Stimulated activated CD4-positive, alpha-beta T cell treated with anti-CD3 and anti-CD28 coated beads, Interleukin-2, amount 100 ng/mL, for 48 hours (primary cell): ENCODE measurements around the gene KANSL3.
A peak's percentile ranks its signal among the peaks of the same experiment; 100 is the strongest.

Experiments used
- DNase-seq, 2 donors: peaks; one replicate each; pipeline ENCODE4 v3.0.0-alpha.2; 2020

KANSL3 gene

GRCh38 chr2:96651793-96652192 is 13.7 kb upstream of the KANSL3 start:
- DNase-seq = no peak

DNA sequence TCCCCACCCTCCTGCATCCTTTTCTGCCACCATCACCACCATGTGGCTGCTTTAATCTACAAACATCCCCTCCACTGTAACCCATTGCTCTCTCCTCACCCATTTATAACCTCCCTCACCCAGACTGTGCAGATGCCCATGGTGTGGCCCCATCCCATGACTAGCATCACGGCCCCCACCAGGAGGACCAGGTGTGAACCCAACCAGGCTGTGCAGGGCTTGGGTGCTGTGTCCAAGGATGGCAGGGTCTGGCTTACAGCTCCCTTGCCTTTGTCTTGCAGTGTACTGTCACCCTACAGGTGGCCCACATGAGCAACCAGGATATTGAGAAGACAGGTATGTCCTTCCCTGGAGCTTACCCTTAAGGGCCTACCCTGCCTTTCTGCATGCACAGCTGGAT is 11.2 kb upstream of the KANSL3 start:
- DNase-seq = no peak

DNA sequence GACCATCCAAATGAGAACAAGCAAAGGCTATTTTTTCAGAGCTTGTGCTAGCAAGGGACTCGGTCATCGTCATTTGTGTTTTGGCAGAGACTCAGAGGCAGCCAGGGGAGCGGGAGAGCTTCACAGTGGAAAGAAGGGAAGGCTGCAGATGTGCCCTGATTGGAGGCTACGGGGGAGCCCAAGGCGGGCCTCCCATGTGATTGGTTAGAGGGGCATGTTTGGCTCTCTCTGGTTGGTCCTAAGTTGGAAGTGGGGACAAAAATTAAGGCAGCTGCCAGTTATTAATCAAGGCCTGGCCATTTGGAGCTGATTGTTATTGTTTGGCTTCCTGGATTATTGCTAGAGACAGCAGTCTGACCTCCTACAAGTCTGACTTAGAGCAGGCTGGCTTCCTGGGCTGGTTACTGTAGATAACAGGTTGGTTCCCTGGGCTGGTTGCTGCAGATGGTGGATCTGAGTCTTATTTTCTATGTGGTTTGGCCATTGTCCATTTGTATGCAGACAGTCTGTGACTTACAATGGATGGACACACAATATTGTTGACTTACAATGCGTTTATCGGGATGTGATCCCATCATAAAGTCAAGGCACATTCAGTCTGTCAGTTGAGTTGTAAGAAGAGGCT is 10.3 kb upstream of the KANSL3 start:
- DNase-seq = no peak

- DNase-seq = no peak
These were observed 9.6 kb upstream of the KANSL3 start for GRCh38 chr2:96647681-96648080.

GRCh38 chr2:96642564-96643360 is 4.7 kb upstream of the KANSL3 start, which contains the start of gene FER1L5:
Gene FER1L5 (plus strand): TSS chr2:96642764. CDS start chr2:96642837, 73 bp downstream.
- no peak for DNase-seq

DNA sequence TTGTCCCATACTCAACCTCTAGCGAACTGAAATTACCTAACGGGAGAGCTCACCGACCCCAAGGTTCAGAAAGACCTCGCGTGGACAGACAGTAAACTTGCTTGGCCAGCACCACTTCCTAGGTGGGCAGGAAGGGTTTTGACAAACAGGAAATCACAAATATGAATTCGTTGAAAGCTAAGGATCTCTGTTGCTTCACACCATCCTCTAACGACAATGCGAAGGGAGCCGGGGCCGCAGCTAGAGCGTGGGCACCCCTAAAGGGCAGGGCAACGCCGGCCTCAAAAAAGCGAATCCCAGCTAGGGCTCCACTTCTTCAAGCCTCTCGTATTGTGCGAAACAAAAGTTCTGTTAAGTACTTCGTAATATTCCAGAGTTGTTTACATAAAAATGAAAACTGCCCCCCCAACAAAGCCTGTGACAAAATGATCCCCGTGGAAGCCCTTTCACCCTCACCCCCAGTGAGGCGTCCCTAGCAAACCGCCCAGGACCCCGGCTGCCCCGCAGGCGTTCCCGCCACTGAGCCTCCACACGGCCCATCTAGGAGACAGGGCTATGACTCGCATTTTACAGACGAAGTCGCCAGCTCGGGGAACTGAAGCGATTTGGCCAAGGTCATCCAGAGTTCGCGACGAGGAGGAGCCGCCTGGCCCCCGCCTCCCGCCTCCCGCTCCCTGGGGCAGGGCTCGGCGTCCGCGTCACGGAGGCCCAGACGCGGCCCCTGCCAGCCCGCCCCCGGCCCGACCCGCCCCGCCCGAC is 548 bp downstream of the KANSL3 start:
- peak; percentile 68 to 74 for DNase-seq

DNA sequence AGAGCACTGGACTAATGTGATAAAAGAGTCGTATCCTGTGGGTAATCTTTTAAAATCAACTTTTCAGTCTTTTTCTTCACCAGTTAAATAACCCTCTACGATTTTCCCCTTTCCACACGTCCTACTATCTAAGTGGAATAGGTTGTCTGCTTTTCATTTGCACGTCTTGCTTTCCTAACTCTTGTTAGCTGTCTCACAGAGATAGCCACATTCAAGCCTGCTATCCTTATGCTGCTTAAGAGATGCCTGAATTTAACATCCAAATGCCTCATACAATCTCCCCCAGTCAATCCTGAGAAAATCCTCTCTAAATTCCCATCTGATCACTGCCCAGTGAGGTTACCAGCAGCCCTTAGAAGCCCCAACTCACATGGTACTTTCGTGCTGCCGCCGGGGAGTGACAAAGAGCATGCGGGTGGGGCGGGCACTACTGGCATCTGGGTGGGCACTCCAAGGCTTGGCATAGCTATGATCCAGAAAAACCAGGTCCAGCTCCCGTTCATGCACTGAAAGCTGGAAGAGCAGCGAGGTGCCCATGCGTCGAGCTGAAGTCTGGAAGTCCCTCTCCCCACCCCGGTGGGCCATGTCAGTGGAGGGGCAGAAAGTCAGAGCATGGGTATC is 1.5 kb downstream of the KANSL3 start:
- DNase-seq = peak in 1 of 2 donors; percentile 10

- no peak for DNase-seq
These were observed 4.5 kb downstream of the KANSL3 start for GRCh38 chr2:96633641-96634040.

GRCh38 chr2:96631804-96632435 is 6.2 kb downstream of the KANSL3 start:
- no peak for DNase-seq

GRCh38 chr2:96626553-96626942 is 11.6 kb downstream of the KANSL3 start:
- no peak for DNase-seq

DNA sequence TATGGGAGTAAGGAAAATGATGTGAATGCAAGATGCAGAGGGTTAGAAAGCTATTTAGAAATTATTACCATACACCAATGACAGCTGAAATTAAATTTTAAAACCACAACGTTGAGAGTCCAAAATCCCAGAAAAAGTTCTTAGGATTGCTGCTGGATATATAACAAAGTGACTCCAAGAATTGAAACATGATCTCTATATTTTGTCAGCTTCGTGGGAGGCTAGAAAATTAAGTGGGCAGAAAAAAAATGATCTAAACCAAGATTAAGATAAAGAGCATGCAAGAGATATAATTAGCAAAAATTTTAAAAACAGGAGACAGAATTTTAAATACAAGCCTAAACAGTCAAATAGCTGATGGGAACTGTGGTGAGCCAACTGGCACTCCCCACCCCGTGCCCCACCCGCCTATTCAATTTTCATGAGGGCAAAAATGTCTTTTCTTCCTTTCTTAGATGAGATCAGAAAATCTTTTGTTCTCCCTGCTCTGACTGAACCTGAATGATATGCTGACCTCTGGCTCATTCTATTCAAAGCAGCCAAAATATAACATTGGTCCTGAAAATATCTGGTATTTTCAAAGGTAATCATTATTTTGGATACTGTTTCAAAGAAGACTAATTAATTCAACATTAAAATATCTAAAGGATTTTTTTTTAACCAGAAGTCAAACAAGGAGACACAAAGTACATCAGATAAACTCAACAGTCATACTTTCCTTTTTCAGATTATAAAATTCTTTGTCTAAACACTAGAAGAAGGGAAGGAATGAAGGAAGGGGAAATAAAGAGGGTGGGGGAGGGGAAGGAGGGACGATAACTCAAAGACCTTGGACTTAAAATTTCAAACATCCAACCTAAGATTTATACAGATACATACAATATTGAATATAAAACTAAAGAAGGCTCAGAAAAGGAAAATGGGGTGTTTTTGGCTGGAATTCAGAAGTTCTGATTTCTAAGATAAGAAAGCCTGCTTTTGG is 12.2 kb downstream of the KANSL3 start:
- DNase-seq = no peak

DNA sequence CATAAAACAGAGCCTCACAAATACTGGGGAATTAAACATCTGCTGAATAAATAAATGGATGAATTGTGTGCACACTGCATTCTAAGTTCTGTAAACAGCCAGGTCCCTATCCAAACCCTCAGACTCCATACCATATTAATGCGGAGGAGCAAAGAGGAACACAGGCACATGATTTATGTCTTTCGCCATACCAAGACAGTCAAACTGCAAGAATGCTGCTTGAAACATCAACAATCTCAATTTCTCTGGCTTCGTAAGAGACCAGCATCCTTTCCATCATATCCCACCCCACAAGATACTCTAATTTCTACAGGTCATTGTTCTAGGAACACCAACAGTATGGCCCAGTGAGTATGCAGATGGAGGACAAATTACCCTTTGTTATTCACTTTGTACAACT is 15.0 kb downstream of the KANSL3 start:
- no peak for DNase-seq

DNA sequence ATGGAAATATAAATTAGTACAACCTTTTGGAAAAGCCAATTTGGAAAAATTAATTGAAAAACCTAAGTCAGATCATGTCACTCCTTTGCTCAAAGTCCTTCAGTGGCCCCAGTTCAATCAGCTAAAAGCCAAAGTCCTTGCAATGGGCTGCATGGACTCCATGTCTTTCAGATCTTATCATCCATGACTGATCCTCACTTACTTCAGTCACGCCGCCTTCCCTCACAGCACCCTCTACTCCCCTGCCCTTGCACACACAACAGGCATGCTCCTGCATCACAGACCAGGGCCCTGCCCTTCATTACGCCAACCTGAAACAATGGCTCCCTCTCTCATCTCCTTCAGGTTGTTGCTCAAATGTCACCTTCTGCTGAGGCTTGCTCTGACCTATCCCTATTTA is 15.6 kb downstream of the KANSL3 start:
- no peak for DNase-seq

DNA sequence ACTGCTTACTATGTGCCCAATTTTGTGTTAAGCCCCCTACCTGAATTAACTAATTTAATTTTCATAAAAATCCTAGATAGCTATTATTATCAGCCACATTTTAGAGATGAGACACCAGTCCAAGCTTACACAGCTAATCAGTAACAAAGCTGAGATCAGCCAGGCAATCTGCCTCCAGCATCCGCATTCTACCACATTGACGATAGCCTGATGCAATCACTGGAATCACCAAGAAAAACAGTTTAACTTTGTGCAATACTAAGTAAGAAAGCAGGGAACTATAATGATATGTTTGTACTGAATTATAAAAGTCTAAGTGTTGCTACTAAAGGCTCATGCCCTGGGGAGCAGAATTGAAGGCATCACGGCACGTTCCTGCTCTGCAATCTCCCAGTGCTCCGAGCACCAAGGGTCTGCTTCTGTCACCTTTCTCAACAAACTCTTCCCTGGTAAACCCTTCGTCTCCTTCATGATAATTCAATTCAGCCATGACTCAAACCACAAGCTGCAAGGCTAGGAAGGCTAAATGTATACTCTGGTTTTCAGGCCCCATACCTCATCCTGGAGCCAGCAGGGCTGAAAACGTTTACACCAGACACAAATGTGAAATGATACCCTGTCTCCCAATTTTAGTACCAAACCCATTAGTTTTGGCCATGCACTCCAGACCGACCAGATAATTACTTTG is 19.4 kb downstream of the KANSL3 start:
- no peak for DNase-seq

DNA sequence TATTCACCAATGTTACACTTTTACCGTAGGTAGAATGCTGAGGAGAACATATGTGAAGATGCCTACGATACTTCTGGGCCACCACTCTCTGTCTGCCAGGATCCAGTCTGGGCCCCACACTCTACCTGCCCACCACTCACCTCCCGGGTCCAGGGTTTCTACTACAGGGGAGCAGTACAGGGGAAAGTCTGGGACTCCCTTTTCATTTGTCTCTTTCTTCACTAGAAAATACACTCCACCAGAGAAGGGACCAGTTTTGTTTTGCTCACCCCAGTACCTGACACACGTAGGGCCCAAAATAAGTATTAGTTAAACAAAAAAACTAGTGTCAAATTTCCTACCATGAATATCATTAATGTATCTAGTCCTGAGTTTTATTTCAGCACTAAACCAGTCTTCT is 21.1 kb downstream of the KANSL3 start:
- DNase-seq = no peak

DNA sequence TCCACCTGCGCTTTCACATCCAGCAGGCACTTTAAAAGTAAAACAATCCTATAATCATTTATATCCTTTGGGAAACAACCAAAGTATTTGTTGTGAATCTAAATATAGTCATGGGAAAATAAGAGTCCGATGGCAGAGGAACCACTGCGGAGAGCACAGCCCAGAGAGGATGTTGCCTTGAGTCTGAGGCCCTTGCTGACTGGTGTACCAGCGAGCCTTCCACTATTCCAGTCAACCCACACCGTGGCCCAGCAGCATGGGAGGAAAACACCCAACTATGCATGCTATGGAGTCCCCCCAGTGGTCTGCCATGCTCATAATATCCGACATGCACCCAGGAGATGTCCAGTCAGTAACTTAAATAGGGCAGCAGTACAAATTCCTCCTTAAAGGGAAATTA is 21.6 kb downstream of the KANSL3 start:
- no peak for DNase-seq

- DNase-seq = no peak
These were observed 22.0 kb downstream of the KANSL3 start for GRCh38 chr2:96616128-96616527.

DNA sequence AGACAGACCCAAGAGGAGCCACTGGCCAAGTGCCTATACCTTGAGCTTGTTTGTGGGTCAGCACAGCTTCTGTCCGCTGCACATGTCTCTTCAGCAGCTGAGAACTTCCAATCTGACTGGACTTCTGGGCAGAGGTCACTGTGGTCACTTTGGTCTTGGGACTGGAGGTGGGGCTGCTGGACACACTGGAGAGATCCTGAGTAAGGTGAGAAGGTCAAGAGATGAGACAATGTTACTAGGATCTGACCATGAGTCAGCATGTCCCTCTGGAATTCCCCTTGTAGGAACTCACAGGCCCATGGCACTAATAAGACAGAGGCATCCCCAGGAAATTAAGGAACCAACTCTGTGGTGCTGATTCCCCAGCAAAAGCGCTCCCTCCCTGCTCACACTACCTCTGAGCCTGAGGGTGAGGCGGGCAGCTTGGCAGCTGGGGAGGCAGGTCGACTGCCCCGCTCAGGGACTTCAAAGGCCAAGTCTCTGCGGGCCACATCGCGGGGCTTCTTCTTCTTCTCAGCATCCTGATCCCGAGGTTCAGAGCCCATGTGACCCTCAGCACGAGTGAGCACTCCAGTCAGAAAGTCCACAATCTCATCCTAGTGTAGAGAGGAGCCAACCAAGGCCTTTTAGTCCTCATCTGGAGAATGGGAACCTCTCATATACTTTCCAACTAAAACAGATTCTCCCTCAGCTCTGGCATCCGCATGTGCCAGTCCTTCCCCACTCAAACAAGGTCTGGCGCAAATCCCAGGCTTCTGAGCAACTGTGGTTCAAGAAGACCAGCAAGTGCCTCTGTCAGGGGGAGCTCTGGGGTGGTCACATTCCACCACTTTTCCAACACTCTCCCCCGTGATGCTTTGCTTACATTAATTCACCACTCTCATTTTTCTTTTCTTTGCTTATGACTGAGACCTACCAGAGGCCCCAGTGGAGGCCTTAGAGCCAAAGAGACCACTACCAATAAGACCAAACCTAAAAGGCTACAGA is 29.4 kb downstream of the KANSL3 start:
- DNase-seq = no peak

GRCh38 chr2:96604104-96604503 is 34.0 kb downstream of the KANSL3 start:
- no peak for DNase-seq
